Lower lobe of right lung (tissue), 1 donor: ENCODE data around the gene CBX1. TPM values are rescaled to one million over a fixed set of nuclear protein-coding genes. Genes with fewer than 3 reads are reported as not detected.

Experiments
- microRNA-seq: library from miRNA; unstranded; fragments of <30 nt; microRNA quantifications from one replicate; pipeline ENCODE4 v1.2.0, GENCODE V29; 2020; ENCODE audit warnings: borderline number of aligned reads
- total RNA-seq: library from RNA; stranded (reverse); fragmentation: NEBNext Ultra II Directional; extraction: Animal tissue kit (Norgen Biotek cat#: 25700); gene quantifications from one replicate; pipeline ENCODE4 v1.2.1, GENCODE V29; 2021
- donor health status: DM: no; HTN: yes; CAD: no; lungs with severe emphysema.

CBX1 gene
- total RNA-seq, 1 donor from 2014 or later: 30.7 TPM

Small RNA genes lying within 50 kb of the gene (microRNA-seq; reads per million reads assigned to microRNA genes)
- gene MIR152: 588 reads per million, percentile 74 among the genes with 10 or more reads in this experiment

Other genes with a start within 250 kb of the CBX1 start
- gene SP2, start 205.2 kb downstream of the CBX1 start, total RNA-seq: 19.4 TPM
- gene PNPO, start 159.9 kb downstream of the CBX1 start, total RNA-seq: 29.2 TPM
- gene PRR15L, start 143.6 kb downstream of the CBX1 start, total RNA-seq: 48.1 TPM
- 161 TPM for gene CDK5RAP3, start 130.4 kb downstream of the CBX1 start, total RNA-seq
- 22.9 TPM for gene COPZ2, start 63.7 kb downstream of the CBX1 start, total RNA-seq
- 162 TPM for gene NFE2L1, start 53.1 kb downstream of the CBX1 start, total RNA-seq
- 19.7 TPM for gene SNX11, start 6.3 kb upstream of the CBX1 start, total RNA-seq